ENCODE measurements around the gene HEXIM2. TPM values are rescaled to one million over a fixed set of nuclear protein-coding genes. Genes with fewer than 3 reads are reported as not detected.

The HEXIM2 gene
- total RNA-seq, 1 experiment from 2014 or later: 11.9 TPM

GRCh38 chr17:45172541-45173286 is 11.0 kb downstream of the HEXIM2 start (continued):
- TF ChIP-seq PRDM15 (CRISPR knock-in tag; IDR thresholded peaks at IDR 0.05) (no peak), ZNF425 (CRISPR knock-in tag; conservative IDR thresholded peaks at IDR 0.05) (no peak)

GRCh38 chr17:45175759-45176115 is 14.1 kb downstream of the HEXIM2 start:
- ChIA-PET CTCF (interaction anchor here (0.5 to 3.8 kb wide), 6 partner anchors 14 to 365 kb away, joined by 3 to 22 read pairs (median 7); partner anchors contain the start of genes ACBD4 and HEXIM2), POLR2A (interaction anchor here (0.8 kb wide), 1 partner anchor 14 kb away, joined by 3 read pairs; the partner anchor contains the start of gene HEXIM2)
- Mint-ChIP-seq H3K27me3 (ENCODE audit: low read depth) (no peaks in the 10 kb centered on the region), H3K4me1 (peaks cover 22% of the 10 kb centered on the region), H3K9me3 (no peaks in the 10 kb centered on the region), H3K4me3 (no peak overlapping the region), H3K36me3 (no peaks in the 10 kb centered on the region), H3K27ac (no peak overlapping the region)
- TF ChIP-seq SOX15 (CRISPR knock-in tag; IDR thresholded peaks at IDR 0.05) (no peak), ZNF671 (CRISPR knock-in tag; IDR thresholded peaks at IDR 0.05) (no peak), JUN (CRISPR knock-in tag; IDR thresholded peaks at IDR 0.05) (no peak), NFE2L1 (CRISPR knock-in tag; IDR thresholded peaks at IDR 0.05) (no peak), MAX (CRISPR knock-in tag; IDR thresholded peaks at IDR 0.05) (no peak), ZNF532 (CRISPR knock-in tag; IDR thresholded peaks at IDR 0.05; ENCODE audit: borderline replicate concordance) (no peak), NR2C2 (CRISPR knock-in tag; IDR thresholded peaks at IDR 0.05) (no peak), FOXJ3 (CRISPR knock-in tag; IDR thresholded peaks at IDR 0.05; ENCODE audit: borderline replicate concordance) (no peak)
- ATAC-seq (no peak), DNase-seq (ENCODE audit: low spot score) (no peak)

GRCh38 chr17:45177563-45177962 is 15.9 kb downstream of the HEXIM2 start:
- Mint-ChIP-seq H3K36me3 (no peaks in the 10 kb centered on the region), H3K4me1 (peaks cover 6% of the 10 kb centered on the region), H3K4me3 (no peak overlapping the region), H3K27me3 (ENCODE audit: low read depth) (no peaks in the 10 kb centered on the region), H3K27ac (no peak overlapping the region), H3K9me3 (no peaks in the 10 kb centered on the region)
- CTCF ChIA-PET: interaction anchor here (1.1 to 3.8 kb wide), 3 partner anchors 20 to 44 kb away, joined by 6 to 21 read pairs (median 7); partner anchors contain the start of gene ACBD4
- POLR2A ChIA-PET: no interaction called here
- ATAC-seq (no peak), DNase-seq (ENCODE audit: low spot score) (no peak)
- TF ChIP-seq SP1 (CRISPR knock-in tag; conservative IDR thresholded peaks at IDR 0.05) (no peak), ZNF512 (CRISPR knock-in tag; IDR thresholded peaks at IDR 0.05; ENCODE audit: borderline replicate concordance) (no peak), AR (CRISPR knock-in tag; IDR thresholded peaks at IDR 0.05) (no peak), ATF6 (CRISPR knock-in tag; IDR thresholded peaks at IDR 0.05) (no peak), NR3C1 (CRISPR knock-in tag; conservative IDR thresholded peaks at IDR 0.05; ENCODE audit: low read depth) (no peak)

All from WTC11 (cell line).